Measurements from ENCODE around the gene SLC16A11. TPM values are rescaled to one million over a fixed set of nuclear protein-coding genes. Genes with fewer than 3 reads are reported as not detected.

Gene SLC16A11
- total RNA-seq, 1 experiment from 2014 or later, result 0.48 TPM

DNA sequence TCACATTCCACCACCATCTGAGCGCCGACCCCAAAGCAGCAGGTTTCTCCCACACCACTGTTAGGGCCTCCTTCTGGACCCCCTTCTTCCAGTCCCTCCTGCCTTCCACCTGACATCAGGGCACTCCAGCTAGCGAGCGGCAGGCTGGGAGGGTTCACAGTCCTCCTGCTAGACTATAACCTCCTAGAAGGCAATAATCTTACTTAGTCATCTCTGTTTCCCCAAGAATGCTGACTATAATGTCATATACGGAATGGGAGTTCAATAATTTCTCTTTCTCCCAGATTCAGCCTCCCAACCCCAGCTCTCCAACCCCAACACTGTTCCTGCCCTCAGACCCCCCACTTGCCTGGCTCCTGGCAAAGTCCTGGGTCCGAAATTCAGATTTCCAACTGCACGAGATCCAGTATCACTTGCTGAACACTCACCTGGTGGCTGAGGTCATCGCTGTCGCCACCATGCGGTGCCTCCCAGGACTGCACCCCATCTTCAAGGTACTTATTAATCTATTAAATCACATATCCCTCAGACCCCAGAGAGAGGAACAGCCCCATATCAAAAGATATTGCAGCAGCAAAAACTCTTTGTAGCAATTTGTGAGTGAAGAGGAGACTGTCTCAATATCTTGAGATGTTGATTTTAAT, 42.5 kb downstream of the SLC16A11 start:
- ChIA-PET POLR2A (no interaction called here), CTCF (interaction anchor here (1.7 kb wide), 1 partner anchor 87 kb away, joined by 4 read pairs; no protein-coding TSS in a partner anchor)
- H3K36me3 Mint-ChIP-seq, result peaks cover 18% of the 10 kb centered on the region
- H3K9me3 Mint-ChIP-seq, result no peaks in the 10 kb centered on the region
- peaks cover 9% of the 10 kb centered on the region for H3K27me3 Mint-ChIP-seq (ENCODE audit: low read depth)
- no peak overlapping the region for H3K27ac Mint-ChIP-seq
- peak; percentile 84 for DNase-seq (ENCODE audit: low spot score)
- no peak for TF ChIP-seq ATF3 (CRISPR knock-in tag; conservative IDR thresholded peaks at IDR 0.05)
- TF ChIP-seq, protein P1, sequence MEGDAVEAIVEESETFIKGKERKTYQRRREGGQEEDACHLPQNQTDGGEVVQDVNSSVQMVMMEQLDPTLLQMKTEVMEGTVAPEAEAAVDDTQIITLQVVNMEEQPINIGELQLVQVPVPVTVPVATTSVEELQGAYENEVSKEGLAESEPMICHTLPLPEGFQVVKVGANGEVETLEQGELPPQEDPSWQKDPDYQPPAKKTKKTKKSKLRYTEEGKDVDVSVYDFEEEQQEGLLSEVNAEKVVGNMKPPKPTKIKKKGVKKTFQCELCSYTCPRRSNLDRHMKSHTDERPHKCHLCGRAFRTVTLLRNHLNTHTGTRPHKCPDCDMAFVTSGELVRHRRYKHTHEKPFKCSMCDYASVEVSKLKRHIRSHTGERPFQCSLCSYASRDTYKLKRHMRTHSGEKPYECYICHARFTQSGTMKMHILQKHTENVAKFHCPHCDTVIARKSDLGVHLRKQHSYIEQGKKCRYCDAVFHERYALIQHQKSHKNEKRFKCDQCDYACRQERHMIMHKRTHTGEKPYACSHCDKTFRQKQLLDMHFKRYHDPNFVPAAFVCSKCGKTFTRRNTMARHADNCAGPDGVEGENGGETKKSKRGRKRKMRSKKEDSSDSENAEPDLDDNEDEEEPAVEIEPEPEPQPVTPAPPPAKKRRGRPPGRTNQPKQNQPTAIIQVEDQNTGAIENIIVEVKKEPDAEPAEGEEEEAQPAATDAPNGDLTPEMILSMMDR (IDR thresholded peaks at IDR 0.05), result peak; percentile 76
- H3K4me1 Mint-ChIP-seq, result 0 out of 2 replicates have a peak, but pooled peaks cover 4% of the 10 kb centered on the region
- peak; percentile 38; the same call in 1 of the 2 replicates for ATAC-seq
- no peak overlapping the region for H3K4me3 Mint-ChIP-seq

DNA sequence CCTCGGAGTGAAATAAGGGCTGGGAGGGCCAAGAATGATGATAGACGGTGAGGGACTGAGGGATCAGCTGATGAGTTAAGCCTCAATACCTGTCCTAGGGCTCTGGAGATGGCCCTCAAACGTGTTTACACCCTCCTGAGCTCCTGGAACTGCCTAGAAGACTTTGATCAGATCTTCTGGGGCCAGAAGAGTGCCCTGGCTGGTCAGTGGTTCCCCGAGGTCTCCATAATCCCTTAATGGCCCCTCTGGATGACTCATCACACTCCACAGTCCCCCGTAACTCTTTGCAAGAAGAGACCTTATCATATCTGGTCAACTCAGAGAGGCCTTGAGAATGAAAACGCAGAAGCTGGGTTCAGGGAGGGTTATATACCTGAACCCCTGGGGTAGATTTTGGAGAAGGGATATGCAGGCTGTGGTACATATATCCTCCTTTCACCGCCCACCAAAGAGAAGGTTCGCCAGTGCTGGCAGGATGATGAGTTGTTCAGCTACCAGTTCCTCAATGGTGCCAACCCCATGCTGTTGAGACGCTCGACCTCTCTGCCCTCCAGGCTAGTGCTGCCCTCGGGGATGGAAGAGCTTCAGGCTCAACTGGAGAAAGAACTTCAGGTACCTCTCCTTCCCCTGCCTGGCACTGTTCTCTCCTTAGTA, 44.9 kb downstream of the SLC16A11 start:
- Mint-ChIP-seq H3K27ac (no peak overlapping the region), H3K4me3 (no peak overlapping the region), H3K27me3 (ENCODE audit: low read depth) (peaks cover 30% of the 10 kb centered on the region), H3K9me3 (no peaks in the 10 kb centered on the region), H3K36me3 (peaks cover 18% of the 10 kb centered on the region), H3K4me1 (peaks cover 8% of the 10 kb centered on the region)
- DNase-seq (ENCODE audit: low spot score) (no peak), ATAC-seq (no peak)
- TF ChIP-seq NR2C2 (CRISPR knock-in tag; IDR thresholded peaks at IDR 0.05) (no peak), ZNF121 (CRISPR knock-in tag; IDR thresholded peaks at IDR 0.05) (no peak)
- POLR2A ChIA-PET, result interaction anchor here (0.5 kb wide), 1 partner anchor 515 kb away, joined by 3 read pairs; no protein-coding TSS in a partner anchor
- CTCF ChIA-PET, result interaction anchor here (0.6 kb wide), 1 partner anchor 179 kb away, joined by 6 read pairs; no protein-coding TSS in a partner anchor

DNA sequence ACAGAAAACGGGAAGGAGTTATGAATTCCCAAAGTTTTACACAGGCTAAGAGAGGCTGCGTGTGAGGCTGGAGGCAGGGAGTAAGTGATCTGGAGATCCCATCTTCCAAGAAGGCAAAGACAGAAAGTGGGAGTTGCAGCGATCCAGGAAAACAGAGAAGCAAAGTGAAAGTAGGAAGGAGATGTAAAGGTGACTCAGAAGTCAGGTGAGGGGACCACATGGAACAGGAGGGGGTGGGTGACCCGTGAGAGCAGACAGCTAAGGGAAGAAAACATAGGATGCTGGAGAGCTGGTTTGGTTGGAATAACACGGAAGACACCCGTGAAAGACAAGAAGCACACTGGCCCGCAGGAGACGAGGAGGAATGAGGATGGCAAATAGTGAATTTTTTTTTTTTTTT, 46.7 kb downstream of the SLC16A11 start:
- H3K9me3 Mint-ChIP-seq, result no peaks in the 10 kb centered on the region
- H3K4me1 Mint-ChIP-seq, result peaks cover 8% of the 10 kb centered on the region
- no peak overlapping the region for H3K27ac Mint-ChIP-seq

GRCh38 chr17:6996256-6997011, 47.5 kb downstream of the SLC16A11 start:
- ATAC-seq (peak; percentile 33), DNase-seq (ENCODE audit: low spot score) (no peak)
- CTCF ChIA-PET, result interaction anchor here (0.6 to 2.9 kb wide), 13 partner anchors 8 to 458 kb away, joined by 3 to 28 read pairs (median 9); partner anchors contain the start of genes BCL6B and SLC13A5
- POLR2A ChIA-PET, result interaction anchor here (0.7 to 1.7 kb wide), 4 partner anchors 11 to 103 kb away, joined by 3 to 4 read pairs (median 3); no protein-coding TSS in a partner anchor
- peak overlapping the region; percentile 77 for H3K4me3 Mint-ChIP-seq
- H3K27me3 Mint-ChIP-seq (ENCODE audit: low read depth), result peaks cover 52% of the 10 kb centered on the region
- no peak overlapping the region for H3K27ac Mint-ChIP-seq
- H3K4me1 Mint-ChIP-seq, result peaks cover 8% of the 10 kb centered on the region
- peaks cover 12% of the 10 kb centered on the region for H3K36me3 Mint-ChIP-seq
- no peaks in the 10 kb centered on the region for H3K9me3 Mint-ChIP-seq
- 0 out of 2 replicates have a peak, but pooled peaks have one; percentile 14 for TF ChIP-seq ZBTB43 (CRISPR knock-in tag; IDR thresholded peaks at IDR 0.05)
- TF ChIP-seq, protein P2, sequence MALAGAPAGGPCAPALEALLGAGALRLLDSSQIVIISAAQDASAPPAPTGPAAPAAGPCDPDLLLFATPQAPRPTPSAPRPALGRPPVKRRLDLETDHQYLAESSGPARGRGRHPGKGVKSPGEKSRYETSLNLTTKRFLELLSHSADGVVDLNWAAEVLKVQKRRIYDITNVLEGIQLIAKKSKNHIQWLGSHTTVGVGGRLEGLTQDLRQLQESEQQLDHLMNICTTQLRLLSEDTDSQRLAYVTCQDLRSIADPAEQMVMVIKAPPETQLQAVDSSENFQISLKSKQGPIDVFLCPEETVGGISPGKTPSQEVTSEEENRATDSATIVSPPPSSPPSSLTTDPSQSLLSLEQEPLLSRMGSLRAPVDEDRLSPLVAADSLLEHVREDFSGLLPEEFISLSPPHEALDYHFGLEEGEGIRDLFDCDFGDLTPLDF (CRISPR knock-in tag; IDR thresholded peaks at IDR 0.05), result no peak
- TF ChIP-seq NFE2L1 (CRISPR knock-in tag; IDR thresholded peaks at IDR 0.05), result no peak
- no peak for TF ChIP-seq ATF6 (CRISPR knock-in tag; IDR thresholded peaks at IDR 0.05)

More for the DNA sequence above, 46.7 kb downstream of the SLC16A11 start:
- H3K27me3 Mint-ChIP-seq (ENCODE audit: low read depth), result peaks cover 45% of the 10 kb centered on the region
- peaks cover 17% of the 10 kb centered on the region for H3K36me3 Mint-ChIP-seq
- ChIA-PET CTCF (interaction anchor here (2.9 kb wide), 1 partner anchor 82 kb away, joined by 24 read pairs; no protein-coding TSS in a partner anchor), POLR2A (no interaction called here)
- no peak for DNase-seq (ENCODE audit: low spot score)
- TF ChIP-seq NFE2L1 (CRISPR knock-in tag; IDR thresholded peaks at IDR 0.05) (no peak), TP53 (CRISPR knock-in tag; IDR thresholded peaks at IDR 0.05) (no peak), AR (CRISPR knock-in tag; IDR thresholded peaks at IDR 0.05) (no peak), NR3C1 (CRISPR knock-in tag; conservative IDR thresholded peaks at IDR 0.05; ENCODE audit: low read depth) (no peak), EMX1 (CRISPR knock-in tag; IDR thresholded peaks at IDR 0.05) (no peak)
- no peak for ATAC-seq
- no peak overlapping the region for H3K4me3 Mint-ChIP-seq
